Neural progenitor cell (in vitro differentiated cells): ENCODE results near the gene TMEM238. TPM values are rescaled to one million over a fixed set of nuclear protein-coding genes. Genes with fewer than 3 reads are reported as not detected.

Experiments used
- DNase-seq: peaks from one replicate; pipeline ENCODE4 v3.0.0-alpha.2; 2016; ENCODE audit warnings: low spot score
- H2AFZ ChIP-seq: fragments of 200-600 bp; sonication (generic); replicated peaks from 2 replicates; pipeline ENCODE4 v1.6.1; 2016; ENCODE audit warnings: antibody characterized with exemption
- H3F3A ChIP-seq: fragments of 200-600 bp; sonication (generic); 2 replicates; pipeline ENCODE4 v1.6.1; 2016; ENCODE audit warnings: antibody characterized with exemption, low read depth
- H3K27ac ChIP-seq: fragments of 200-600 bp; sonication (generic); 2 replicates; pipeline ENCODE4 v1.5.1; 2016; ENCODE audit warnings: mild to moderate bottlenecking
- H3K27me3 ChIP-seq: fragments of 200-600 bp; sonication (generic); 2 replicates; pipeline ENCODE4 v1.6.1; 2016; ENCODE audit warnings: mild to moderate bottlenecking, moderate library complexity
- H3K36me3 ChIP-seq: fragments of 200-600 bp; sonication (generic); 2 replicates; pipeline ENCODE4 v1.5.1; 2016
- H3K4me1 ChIP-seq: fragments of 200-600 bp; sonication (generic); 2 replicates; pipeline ENCODE4 v1.6.1; 2016; ENCODE audit warnings: mixed run types
- H3K4me2 ChIP-seq: fragments of 200-600 bp; sonication (generic); 2 replicates; pipeline ENCODE4 v1.6.1; 2016
- H3K4me3 ChIP-seq: fragments of 200-600 bp; sonication (generic); 2 replicates; pipeline ENCODE4 v1.5.1; 2016
- H3K79me2 ChIP-seq: fragments of 200-600 bp; sonication (generic); 2 replicates; pipeline ENCODE4 v1.6.1; 2016; ENCODE audit warnings: low read depth
- H3K9ac ChIP-seq: fragments of 200-600 bp; sonication (generic); 2 replicates; pipeline ENCODE4 v1.6.1; 2016
- H3K9me3 ChIP-seq: fragments of 200-600 bp; sonication (generic); 2 replicates; pipeline ENCODE4 v1.5.1; 2016; ENCODE audit warnings: low read depth
- H4K20me1 ChIP-seq: fragments of 200-600 bp; sonication (generic); 2 replicates; pipeline ENCODE4 v1.6.1; 2016; ENCODE audit warnings: low read depth
- H3K27ac Mint-ChIP-seq: 3 replicates; pipeline ENCODE4 v1.8.0; 2021; ENCODE audit warnings: mixed read lengths
- H3K27me3 Mint-ChIP-seq: 2 replicates; pipeline ENCODE4 v1.8.0; 2022; ENCODE audit warnings: low read depth, mild to moderate bottlenecking, inconsistent platforms, moderate library complexity, mixed read lengths; ENCODE audit not compliant: insufficient read depth
- H3K36me3 Mint-ChIP-seq: 3 replicates; pipeline ENCODE4 v1.8.0; 2021; ENCODE audit warnings: mixed read lengths
- H3K4me1 Mint-ChIP-seq: 3 replicates; pipeline ENCODE4 v1.8.0; 2021; ENCODE audit warnings: mixed read lengths
- H3K4me3 Mint-ChIP-seq: 3 replicates; pipeline ENCODE4 v1.8.0; 2021; ENCODE audit warnings: mild to moderate bottlenecking, moderate library complexity, mixed read lengths
- H3K9me3 Mint-ChIP-seq: 3 replicates; pipeline ENCODE4 v1.8.0; 2020; ENCODE audit warnings: mixed read lengths
- EZH2 ChIP-seq: fragments of 200-600 bp; sonication (generic); IDR thresholded peaks from 2 replicates; pipeline ENCODE4 v1.6.1; 2017; ENCODE audit warnings: antibody characterized with exemption, mild to moderate bottlenecking, moderate library complexity
- EZH2phosphoT487 ChIP-seq: fragments of 200-600 bp; sonication (generic); IDR thresholded peaks from 2 replicates; pipeline ENCODE4 v1.6.1; 2017; ENCODE audit warnings: antibody characterized with exemption
- total RNA-seq: library from RNA; depleted of rRNA; stranded (reverse); fragments of >200 nt; gene quantifications from 2 replicates; pipeline ENCODE4 v1.2.3, GENCODE V29; 2015; ENCODE audit warnings: low replicate concordance
- TF ChIP-seq, protein P1 (sequence below): fragments of 200-600 bp; sonication (generic); IDR thresholded peaks from 2 replicates; pipeline ENCODE4 v1.5.1; 2017; ENCODE audit warnings: antibody characterized with exemption, mild to moderate bottlenecking

Gene TMEM238
- total RNA-seq, 1 donor from 2014 or later = not detected

DNA sequence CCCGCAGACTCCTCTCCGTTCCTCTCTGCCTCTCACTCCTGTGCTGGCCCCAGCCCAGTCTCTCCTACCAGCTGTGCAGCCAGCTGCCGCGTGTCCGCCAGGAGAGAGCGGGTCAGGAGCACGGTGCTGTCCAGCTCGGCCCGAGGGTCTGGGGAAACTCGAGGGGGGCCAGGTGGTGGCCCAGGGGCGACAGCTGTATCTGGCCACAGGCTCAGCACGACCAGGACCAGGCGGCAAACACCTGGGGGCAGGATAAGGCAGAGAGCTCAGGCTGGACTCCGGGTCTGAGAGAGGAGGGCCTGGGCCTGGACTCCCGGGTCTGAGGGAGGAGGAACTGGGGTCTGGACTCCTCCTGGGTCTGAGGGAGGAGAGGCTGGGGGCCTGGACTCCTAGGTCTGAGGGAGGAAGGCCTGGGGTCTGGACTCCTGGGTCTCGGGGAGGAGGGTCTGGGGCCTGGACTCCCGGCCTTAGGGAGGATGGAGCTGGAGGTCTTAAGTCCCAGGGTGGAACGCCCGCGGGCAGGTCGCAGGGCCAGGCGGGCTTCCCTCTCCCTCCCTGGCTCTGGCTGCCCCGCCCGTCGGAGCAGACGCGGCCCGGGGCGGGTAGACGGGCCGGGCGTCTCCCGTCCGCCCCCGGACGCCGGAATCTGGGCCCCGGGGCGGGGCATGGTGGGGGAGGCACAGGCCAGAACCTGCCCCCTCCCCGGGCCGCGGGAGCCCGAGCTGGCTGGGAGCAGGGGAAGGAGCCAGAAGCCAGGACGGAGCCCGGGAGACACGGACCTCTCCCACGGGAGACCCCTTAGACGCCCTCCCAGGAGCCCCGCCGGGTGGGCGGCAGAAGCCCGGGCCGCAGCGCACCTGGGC is 15.2 kb downstream of the TMEM238 start:
- Histone ChIP-seq H3K27ac (no peak overlapping the region), H2AFZ (no peak overlapping the region), H3K27me3 (peaks cover 69% of the 10 kb centered on the region), H3K79me2 (no peaks in the 10 kb centered on the region), H3K36me3 (no peaks in the 10 kb centered on the region), H3K4me1 (peaks cover 5% of the 10 kb centered on the region), H3K9ac (no peak overlapping the region), H3K9me3 (no peaks in the 10 kb centered on the region), H4K20me1 (no peaks in the 10 kb centered on the region), H3K4me2 (peak overlapping the region; percentile 95), H3K4me3 (peak overlapping the region; percentile 41), H3F3A (peaks cover 15% of the 10 kb centered on the region)
- peak; percentile 63 for DNase-seq
- peaks cover 39% of the 10 kb centered on the region for H3K27me3 Mint-ChIP-seq
- no peak overlapping the region for H3K27ac Mint-ChIP-seq
- H3K9me3 Mint-ChIP-seq = peaks cover 2% of the 10 kb centered on the region
- H3K4me3 Mint-ChIP-seq = peak overlapping the region; percentile 60
- TF ChIP-seq, protein P1, sequence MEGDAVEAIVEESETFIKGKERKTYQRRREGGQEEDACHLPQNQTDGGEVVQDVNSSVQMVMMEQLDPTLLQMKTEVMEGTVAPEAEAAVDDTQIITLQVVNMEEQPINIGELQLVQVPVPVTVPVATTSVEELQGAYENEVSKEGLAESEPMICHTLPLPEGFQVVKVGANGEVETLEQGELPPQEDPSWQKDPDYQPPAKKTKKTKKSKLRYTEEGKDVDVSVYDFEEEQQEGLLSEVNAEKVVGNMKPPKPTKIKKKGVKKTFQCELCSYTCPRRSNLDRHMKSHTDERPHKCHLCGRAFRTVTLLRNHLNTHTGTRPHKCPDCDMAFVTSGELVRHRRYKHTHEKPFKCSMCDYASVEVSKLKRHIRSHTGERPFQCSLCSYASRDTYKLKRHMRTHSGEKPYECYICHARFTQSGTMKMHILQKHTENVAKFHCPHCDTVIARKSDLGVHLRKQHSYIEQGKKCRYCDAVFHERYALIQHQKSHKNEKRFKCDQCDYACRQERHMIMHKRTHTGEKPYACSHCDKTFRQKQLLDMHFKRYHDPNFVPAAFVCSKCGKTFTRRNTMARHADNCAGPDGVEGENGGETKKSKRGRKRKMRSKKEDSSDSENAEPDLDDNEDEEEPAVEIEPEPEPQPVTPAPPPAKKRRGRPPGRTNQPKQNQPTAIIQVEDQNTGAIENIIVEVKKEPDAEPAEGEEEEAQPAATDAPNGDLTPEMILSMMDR = no peak
- TF ChIP-seq EZH2 (no peak), EZH2phosphoT487 (no peak)
- H3K4me1 Mint-ChIP-seq = peaks cover 18% of the 10 kb centered on the region
- no peaks in the 10 kb centered on the region for H3K36me3 Mint-ChIP-seq

DNA sequence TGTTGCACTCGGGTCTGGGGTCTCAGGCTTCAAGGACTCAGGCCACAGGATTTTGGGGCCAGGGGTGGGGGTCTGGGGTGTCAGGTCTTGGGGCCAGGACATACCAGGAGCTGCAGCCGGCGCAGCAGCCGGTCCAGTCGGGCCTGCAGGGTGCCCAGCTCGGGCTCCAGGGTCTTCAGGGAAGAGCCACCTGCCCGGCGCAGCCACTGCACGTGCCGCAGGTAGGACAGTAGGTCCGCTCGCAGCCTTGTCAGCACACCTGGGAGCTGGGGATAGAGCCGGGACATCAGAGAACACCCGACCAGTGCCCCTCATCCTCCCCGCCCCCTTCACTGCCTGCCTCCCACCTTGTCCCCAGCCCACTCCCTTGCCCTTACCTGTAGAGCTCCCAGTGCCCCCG is 16.0 kb downstream of the TMEM238 start:
- Histone ChIP-seq H3K4me1 (peaks cover 2% of the 10 kb centered on the region), H3K9me3 (no peaks in the 10 kb centered on the region), H3K36me3 (no peaks in the 10 kb centered on the region), H3K79me2 (no peaks in the 10 kb centered on the region), H4K20me1 (no peaks in the 10 kb centered on the region), H3K4me3 (no peak overlapping the region), H3K4me2 (no peak overlapping the region), H3K27me3 (peaks cover 61% of the 10 kb centered on the region), H2AFZ (no peak overlapping the region), H3F3A (peaks cover 11% of the 10 kb centered on the region), H3K9ac (no peak overlapping the region), H3K27ac (no peak overlapping the region)
- Mint-ChIP-seq H3K36me3 (no peaks in the 10 kb centered on the region), H3K27ac (no peak overlapping the region), H3K4me1 (peaks cover 15% of the 10 kb centered on the region), H3K9me3 (peaks cover 2% of the 10 kb centered on the region), H3K4me3 (no peak overlapping the region), H3K27me3 (peaks cover 40% of the 10 kb centered on the region)
- no peak for DNase-seq
- TF ChIP-seq, protein P1 = no peak
- no peak for TF ChIP-seq EZH2phosphoT487
- TF ChIP-seq EZH2 = no peak

DNA sequence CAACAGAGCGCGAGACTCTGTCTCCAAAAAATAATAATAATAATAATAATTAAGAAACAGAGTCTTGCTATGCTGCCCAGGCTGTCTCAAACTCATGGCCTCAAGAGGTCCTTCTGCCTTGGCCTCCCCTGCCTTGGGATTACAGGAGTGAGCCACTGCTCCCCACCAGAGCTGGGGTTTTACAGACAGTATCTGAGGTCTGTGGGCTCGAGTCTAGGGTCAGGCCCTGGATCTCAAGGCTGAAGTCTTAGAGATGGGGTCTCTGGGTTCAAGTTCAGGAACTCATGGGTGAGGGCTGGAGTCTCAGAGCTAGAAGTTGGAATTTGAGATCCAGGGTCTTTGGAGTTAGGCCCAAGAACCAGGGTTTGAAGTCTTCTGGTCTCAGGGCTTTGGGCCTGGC is 17.3 kb downstream of the TMEM238 start:
- peaks cover 2% of the 10 kb centered on the region for H3K9me3 Mint-ChIP-seq
- no peaks in the 10 kb centered on the region for H3K9me3 ChIP-seq
- peaks cover 36% of the 10 kb centered on the region for H3K27me3 Mint-ChIP-seq
- TF ChIP-seq EZH2phosphoT487 (no peak), EZH2 (no peak)
- TF ChIP-seq, protein P1 = no peak
- H2AFZ ChIP-seq = no peak overlapping the region
- no peaks in the 10 kb centered on the region for H3K36me3 ChIP-seq
- no peaks in the 10 kb centered on the region for H3K36me3 Mint-ChIP-seq
- no peak for DNase-seq
- H3F3A ChIP-seq = peaks cover 11% of the 10 kb centered on the region
- no peak overlapping the region for H3K4me3 ChIP-seq
- H4K20me1 ChIP-seq = no peaks in the 10 kb centered on the region
- H3K27ac Mint-ChIP-seq = no peak overlapping the region
- H3K27me3 ChIP-seq = peaks cover 48% of the 10 kb centered on the region
- no peak overlapping the region for H3K9ac ChIP-seq
- peaks cover 9% of the 10 kb centered on the region for H3K4me1 ChIP-seq
- H3K4me3 Mint-ChIP-seq = peak overlapping the region; percentile 21
- H3K79me2 ChIP-seq = no peaks in the 10 kb centered on the region
- no peak overlapping the region for H3K4me2 ChIP-seq
- H3K27ac ChIP-seq = no peak overlapping the region
- peaks cover 12% of the 10 kb centered on the region for H3K4me1 Mint-ChIP-seq
